ENCODE results near the gene CCNE1.

Gene CCNE1

DNA sequence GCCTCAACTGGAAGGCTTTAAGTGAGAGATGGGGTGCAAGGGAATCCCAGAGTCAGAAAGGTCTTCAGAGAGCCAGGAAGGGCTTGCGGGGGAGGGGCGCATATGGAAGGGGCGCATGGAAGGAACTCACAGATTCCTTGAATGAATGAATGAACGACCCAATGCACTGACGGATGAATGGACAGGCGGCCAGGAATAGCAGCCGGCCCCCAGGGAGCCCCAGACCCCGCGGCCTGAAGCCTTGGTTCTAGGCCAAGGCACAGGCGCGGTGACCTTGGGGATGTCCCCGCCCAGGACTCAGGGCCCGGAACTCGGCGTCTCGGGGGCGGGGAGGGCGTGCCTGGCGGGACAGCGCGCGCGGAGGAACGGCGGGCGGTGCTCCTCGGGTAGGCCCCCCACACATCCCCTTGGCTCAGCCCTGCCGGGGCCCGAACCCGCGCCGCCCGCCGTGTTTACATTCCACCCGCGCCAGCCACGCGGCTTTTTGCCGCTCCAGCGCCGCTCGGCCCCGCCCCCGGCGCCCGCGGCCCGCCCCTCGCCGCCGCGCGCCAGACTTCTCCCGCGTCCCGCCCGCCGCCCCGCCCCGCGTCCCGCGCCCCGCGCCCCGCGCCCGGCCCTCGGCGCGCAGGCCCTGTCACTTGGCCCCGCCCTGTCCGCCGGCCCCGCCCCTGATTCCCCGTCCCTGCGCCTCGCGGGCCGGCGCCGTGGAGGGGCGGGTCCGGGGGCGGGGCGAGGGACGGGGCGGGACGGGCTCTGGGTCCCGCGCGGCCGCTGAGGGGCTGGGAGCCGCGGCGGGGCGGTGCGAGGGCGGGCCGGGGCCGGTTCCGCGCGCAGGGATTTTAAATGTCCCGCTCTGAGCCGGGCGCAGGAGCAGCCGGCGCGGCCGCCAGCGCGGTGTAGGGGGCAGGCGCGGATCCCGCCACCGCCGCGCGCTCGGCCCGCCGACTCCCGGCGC is at the start of gene CCNE1:
Gene CCNE1, plus strand, starts transcription at position 867 of the 955 bp plus-strand sequence. CDS start 565 bp downstream, outside the sequence.
- no peak for DNase-seq

DNA sequence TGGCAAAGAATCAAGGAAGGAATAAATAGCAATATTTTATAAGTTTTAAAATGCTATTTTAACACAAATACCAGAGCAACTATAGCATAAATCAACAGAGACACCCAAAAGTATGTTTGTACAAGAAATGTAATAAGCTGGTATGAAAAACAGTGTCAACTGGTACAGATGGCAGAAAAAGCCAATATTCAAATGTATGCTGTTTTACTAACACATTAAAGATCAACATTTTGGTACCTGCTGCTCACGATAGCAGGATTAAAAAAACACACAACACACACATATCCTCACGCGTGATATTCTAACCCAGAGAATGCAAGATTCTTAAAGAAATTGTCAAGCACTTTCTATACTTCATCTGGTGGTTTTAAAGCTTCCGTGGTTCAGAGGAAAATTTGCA is 48.6 kb upstream of the CCNE1 start:
- DNase-seq, result no peak

DNA sequence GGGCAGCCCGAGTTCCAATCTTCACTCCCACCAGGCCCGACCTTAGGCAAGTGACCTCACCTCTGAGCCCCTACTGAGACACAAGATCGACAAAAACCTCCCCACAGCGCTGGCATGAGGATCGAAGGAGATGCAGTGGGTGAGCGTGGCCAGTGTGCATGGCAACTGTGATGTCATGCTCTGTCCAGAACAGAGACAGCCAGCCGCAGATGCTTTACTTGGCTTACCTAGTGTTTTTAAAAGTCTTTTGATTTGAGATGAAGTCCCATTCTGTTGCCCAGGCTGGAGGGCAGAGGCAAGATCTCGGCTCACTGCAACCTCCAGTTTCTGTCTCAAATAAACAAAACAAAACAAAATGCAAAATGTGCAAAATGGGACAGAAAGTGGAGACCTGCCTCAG is 47.4 kb upstream of the CCNE1 start:
- no peak for DNase-seq

DNA sequence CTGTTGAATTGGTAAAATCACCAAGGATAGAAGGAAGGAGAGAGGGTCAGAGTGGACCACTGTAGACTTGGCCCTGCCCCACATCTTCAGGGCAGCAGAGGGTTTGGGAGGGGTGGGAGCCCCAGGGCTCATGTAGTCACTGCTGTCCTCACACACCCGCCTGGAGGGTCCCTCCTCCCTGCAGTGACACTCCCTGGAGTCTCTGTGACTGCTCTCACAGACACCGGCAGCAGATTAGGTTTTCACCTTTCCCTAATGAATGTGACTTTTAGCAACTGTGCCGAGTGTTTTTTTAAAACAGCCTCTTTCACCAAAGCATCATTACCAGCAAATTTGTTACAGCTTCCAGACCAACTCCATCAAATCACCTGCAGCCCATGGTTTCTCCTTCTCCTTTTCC is 45.7 kb upstream of the CCNE1 start:
- no peak for DNase-seq

DNA sequence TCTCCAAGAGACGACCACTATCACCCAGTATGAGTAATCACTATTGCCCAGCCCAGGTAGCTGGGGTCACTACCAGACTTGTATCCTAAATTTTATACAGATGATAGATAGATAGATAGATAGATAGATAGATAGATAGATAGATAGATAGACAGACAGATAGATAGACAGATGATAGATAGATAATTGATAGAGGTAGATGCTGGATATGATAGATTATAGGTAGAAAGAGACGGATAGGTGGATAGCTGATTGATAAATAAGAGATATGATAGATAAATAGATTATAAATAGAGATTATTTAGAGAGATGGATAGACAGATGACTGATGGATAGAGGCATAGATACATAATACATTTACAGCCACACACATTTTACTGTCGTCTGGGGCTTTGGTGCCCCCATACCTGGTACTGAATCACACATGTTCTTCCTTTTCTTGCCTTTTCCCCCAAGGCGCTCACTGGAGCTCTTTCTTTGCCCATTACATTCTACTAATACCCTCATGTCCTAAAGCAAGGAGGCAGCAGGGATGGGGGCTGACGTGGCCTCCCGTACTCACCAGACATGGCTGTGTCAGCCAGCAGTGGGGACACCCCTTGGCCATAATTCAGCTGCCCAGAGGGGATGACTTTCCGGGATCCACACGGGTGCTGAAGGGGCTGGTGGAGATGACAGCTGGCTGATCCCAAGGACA is 44.6 kb upstream of the CCNE1 start:
- DNase-seq, result no peak

GRCh38 chr19:29768166-29768565 is 43.6 kb upstream of the CCNE1 start:
- no peak for DNase-seq

DNA sequence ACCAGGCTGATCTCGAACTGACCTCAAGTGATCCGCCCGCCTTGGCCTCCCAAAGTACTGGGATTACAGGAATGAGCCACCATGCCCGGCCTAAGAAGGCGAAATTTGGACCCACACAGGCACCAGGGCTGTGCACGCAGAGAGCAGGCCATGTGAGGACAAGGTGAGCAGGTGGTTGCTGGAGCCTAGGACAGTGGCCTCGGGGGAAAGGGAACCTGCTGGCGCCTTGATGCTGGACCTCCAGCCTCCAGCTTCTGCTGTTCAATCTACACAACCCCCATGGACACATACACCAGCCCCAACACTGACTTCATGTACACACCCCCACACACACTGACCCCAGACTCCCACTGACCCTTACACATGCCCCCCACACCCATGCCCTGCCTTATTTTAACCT is 41.8 kb upstream of the CCNE1 start:
- no peak for DNase-seq

GRCh38 chr19:29770648-29771047 is 41.1 kb upstream of the CCNE1 start:
- DNase-seq, result no peak

DNA sequence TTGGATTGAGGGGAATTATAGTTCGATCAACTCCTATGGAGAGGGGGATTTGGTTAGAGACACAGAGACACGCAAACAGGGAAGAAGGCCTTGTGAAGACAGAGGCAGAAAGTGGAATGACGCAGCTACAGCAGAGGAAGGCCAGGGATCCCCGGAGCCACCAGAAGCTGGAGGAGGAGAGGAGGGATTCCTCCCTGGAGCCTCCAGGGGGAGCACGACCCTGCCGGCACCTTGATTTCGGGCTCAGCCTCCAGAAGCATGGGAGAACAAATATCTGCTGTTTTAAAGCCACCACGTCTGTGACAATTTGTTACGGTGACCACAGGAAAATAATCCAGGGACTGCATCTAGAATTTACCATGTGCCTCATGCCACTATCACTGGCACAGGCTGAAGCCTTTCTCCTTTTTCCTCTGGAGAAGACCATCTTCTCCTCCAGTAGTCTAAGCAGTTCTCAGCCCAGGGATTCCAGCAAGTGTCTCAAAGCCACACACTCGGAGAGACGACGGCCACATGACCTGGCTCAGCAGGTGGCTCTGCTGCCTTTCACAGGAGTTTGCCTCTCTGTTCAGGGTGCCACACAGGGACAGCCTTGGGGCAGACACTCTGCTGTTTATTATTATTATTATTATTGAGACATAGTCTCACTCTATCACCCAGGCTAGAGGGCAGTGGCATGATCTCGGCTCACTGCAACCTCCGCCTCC is 39.9 kb upstream of the CCNE1 start:
- DNase-seq, result no peak

DNA sequence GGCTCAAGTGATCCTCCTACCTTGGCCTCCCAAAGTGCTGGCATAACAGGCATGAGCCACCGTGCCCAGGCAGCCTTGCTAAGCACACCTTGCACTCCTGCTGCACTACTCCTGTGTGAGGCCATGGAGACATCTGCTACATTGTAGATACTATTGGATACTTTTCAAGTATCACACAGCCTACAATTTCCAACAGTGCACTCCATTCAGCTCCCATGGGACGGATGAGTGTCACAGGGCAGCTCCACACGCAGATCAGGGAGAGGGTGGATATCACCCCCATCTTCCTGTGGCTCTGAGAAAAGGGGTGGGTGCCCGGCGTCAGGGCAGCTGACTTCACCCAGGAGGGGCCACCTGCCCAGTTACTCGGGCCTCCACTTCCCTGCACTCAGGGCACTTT is 39.1 kb upstream of the CCNE1 start:
- no peak for DNase-seq

GRCh38 chr19:29773141-29773540 is 38.6 kb upstream of the CCNE1 start:
- DNase-seq, result no peak

GRCh38 chr19:29774126-29774525 is 37.7 kb upstream of the CCNE1 start:
- DNase-seq, result no peak

- no peak for DNase-seq
Observed at GRCh38 chr19:29777781-29778309, 33.9 kb upstream of the CCNE1 start.

- DNase-seq, result no peak
Observed at GRCh38 chr19:29779921-29780320, 31.9 kb upstream of the CCNE1 start.

- DNase-seq, result no peak
Observed at GRCh38 chr19:29781386-29782259, 30.2 kb upstream of the CCNE1 start.

DNA sequence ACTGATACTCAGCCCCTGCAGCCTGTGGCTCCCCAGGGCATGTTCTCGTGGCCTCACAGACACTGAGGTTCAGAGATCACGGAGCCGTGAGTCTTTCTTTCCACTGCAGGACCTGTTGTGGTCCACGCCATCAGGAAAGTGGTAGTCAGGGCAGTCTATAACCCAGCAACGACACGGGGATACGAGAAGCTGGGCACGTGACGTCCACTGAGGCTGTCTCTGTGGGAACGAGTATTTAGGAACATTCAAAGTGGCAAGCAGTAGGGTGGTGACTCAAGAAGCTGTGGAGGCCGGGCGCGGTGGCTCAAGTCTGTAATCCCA is 29.6 kb upstream of the CCNE1 start:
- no peak for DNase-seq

DNA sequence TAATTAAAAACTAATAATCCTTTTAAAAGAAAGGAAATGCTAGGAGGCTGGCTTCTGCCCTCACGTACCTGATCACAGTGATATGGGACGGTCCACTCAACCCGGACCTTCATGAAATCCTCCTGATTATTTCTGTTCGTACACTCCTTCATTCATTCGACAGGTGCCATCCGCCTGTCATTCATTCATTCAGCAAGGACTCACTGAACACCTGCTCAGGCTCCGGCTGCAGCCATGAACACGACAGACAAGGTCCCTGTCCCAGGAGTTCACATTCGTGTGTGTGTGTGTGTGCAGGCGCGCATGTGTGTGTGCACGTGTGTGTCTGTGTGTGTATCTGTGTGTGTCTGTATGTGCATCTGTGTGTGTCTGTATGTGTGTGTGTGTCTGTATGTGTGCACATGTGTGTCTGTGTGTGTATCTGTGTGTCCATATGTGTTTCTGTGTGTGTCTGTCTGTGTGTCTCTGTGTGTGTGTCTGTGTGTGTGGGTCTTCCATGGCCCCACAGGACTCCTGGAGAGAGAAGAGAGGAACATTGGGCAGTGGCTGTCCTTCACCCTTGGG is 28.1 kb upstream of the CCNE1 start:
- no peak for DNase-seq

DNA sequence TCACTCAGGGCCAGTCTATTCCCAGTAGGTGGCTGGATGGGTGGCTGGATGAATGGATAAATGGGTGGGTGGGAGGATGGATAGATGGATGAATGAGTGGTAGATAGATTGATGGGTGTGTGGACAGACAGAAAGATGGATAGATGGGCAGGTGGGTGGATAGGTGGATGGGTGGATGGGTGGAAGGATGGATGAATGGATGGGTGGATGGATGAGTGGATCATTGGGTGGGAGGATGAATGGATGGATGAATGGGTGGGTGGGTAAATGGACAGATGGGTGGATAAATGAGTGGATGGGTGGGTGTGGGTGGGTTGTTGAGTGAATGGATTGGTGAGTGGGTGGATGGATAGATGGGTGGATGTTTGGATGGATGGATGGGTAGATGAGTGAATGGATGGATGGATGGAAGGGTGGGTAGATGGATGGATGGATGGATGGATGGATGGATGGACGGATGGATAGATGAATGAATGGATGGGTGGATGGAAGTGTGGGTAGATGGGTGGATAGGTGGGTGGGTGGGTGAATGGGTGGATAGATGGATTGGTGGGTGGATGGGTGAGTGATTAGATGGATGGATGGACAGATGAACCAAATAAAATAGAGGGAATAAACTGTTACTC is 27.1 kb upstream of the CCNE1 start:
- no peak for DNase-seq

DNA sequence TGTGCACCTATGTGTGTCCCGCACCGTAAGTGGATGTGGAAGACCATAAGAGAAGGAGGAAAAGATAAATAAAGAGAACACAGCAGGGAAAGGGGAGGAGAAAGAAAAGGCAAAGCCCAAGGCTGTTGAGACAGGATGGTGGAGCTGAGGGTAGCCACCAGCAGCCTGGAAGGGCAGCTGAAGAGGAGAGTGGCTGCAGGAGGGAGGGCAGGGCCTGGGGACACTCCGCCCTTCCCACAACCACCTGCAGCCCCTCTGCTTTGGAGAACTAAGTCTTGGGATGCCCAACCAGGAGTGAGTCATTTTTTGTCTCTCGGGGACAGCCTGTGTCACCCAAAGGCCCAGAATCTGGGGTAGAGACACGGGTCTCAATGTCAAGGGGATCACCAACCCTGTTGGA is 26.4 kb upstream of the CCNE1 start:
- DNase-seq, result no peak

- no peak for DNase-seq
Observed at GRCh38 chr19:29785955-29786589, 25.7 kb upstream of the CCNE1 start.

DNA sequence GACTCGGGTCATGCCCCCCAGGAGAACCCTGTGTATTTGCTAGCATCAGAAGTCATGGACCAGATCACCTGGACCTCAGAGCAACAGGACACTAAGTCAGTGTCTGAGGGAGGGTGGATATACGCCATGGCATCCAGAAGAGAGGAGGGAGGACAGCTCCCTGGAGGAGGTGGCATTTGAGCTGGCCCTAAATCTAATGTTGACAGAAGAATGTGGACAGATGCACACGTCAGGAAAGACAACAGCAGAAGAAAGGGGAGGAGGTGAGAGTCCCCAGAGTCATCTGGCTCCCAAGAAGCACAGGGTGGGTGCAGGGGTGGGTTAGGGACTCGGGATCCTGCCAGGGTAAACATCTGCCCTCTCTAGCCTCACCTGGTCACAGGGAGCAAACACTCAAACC is 24.5 kb upstream of the CCNE1 start:
- DNase-seq, result no peak
